GM10847 (cell line): ENCODE results near the gene TULP4.

ENCODE experiments used
- POLR2A ChIP-seq: IDR thresholded peaks from 2 replicates; pipeline ENCODE4 v1.6.1; 2011; ENCODE audit not compliant: insufficient read length; ENCODE audit errors: extremely low read depth

Gene TULP4

DNA sequence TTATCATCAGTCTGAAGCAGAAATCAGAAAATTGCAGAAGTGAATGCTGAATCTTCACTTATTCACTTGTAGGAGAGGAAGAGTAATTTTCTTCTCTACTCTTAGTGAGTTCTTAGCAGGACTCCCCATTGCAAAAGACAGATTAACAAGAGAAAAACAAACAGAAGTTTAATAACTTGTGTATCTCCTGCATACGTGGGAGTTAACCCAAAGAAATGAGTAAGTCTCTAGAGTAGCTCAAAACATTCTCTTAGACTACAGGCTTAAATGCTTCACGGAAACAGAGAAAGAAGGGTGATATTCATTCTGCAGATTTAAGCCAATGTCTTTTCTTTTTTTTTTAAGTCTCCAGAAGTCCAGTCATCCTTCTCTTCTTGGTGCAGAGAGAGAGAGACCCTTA lies 149.7 kb downstream of the TULP4 start:
- no peak for TF ChIP-seq POLR2A

DNA sequence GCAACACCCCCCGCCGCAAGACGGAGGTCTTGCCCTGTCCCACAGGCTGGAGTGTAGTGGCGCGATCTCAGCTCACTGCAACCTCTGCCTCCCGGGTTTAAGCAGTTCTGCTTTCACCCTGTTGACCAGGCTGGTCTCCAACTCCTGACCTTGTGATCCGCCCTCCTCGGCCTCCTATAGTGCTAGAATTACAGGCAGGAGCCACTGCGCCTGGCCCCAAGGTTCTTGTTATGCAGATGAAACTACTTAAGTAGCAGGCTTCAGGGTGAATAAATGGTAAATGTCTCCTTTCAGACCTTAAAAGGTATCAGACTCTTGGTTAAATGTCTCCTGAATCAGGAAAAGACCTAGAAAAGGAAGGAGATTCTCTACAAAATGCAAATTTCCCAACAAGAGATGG lies 152.2 kb downstream of the TULP4 start:
- TF ChIP-seq POLR2A = no peak

DNA sequence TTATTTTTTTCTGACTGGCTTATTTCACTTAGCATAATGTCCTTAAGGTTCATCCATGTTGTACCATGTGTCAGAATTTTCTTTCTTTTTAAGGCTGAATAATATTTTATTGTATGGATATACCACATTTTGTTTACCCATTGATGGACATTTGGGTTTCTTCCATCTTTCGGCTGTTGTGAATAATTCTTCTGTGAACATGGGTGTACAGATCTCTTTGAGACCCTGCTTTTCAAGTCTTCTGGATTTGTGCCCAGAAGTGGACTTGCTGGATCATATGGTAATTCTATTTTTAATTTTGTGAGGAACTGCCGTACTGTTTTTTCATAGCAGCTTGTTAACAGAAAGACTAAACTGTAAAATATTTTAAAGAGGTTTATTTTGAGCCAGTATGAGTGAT lies 153.0 kb downstream of the TULP4 start:
- TF ChIP-seq POLR2A = no peak

DNA sequence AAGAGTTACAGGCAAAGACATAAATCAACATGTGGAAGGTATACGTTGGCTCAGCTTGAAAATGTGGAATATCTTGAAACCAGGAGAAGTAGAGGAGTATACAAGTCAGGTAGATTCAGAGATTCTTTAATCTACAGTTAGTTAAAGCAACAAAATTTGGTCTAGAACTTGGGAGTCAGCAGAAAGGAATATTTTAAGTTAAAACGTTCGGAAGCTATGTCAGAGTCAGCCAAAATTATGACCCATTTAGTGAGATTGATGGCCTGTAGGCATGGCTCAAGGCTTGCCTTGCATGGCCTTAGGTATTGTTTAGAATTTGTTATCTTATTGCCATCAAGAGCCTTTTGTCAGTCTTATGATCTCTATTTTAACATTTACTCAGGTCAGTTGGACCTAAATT lies 153.5 kb downstream of the TULP4 start:
- no peak for TF ChIP-seq POLR2A

DNA sequence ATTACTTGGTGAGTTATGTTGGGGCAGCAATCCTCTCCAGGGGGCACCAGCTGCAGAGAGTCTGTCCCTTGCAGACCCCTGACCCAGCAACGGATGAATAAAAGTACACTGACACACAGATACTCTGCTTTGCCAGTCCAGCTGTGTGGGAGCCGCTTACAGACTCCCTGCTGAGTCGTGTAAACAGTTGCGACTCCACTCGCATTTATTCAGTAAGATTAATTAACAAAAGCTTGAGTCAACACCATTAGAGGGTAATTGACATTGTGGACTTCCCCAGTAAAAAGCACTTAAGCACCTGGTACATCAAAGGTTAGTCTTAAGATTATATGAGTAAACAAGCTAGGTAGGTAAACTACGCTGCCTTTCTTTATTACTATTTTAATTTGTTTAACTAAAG lies 155.7 kb downstream of the TULP4 start:
- TF ChIP-seq POLR2A = no peak

DNA sequence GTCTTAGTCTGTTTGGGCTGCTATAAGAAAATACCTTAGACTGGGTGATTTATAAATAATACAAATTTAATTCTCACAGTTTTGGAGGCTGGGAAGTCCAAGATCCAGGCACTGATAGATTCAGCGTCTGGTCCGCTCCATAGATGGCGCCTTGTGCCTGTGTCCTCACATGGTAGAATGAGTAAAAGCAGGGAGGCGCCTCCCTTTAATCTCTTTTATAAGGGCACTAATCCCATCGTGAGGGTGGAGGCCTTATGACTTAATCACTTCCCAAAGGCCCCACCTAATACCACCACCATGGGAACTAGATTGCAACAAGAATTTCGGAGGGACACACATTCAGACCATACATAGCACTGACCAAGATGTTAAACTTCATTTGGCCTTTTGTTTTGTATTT lies 156.4 kb downstream of the TULP4 start:
- TF ChIP-seq POLR2A = no peak

DNA sequence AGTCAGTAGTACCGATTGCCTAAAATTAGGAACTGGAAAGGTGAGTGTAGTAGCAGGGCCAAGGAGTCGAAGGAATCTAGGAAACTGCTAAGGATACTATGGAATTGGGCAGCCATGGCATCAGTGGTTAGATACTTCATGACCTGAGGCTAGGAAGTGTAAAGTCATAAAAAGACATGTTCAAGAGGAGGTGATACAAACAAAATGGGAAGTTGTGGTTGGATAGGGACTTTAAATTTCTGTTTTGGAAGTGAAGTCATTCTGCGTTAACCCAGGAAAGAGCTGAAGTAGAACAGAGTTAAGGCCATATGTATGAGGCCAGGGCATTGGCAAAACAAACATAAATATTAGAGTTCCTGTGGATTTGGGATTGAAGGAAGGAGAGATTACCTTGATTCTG lies 159.1 kb downstream of the TULP4 start:
- TF ChIP-seq POLR2A = no peak

DNA sequence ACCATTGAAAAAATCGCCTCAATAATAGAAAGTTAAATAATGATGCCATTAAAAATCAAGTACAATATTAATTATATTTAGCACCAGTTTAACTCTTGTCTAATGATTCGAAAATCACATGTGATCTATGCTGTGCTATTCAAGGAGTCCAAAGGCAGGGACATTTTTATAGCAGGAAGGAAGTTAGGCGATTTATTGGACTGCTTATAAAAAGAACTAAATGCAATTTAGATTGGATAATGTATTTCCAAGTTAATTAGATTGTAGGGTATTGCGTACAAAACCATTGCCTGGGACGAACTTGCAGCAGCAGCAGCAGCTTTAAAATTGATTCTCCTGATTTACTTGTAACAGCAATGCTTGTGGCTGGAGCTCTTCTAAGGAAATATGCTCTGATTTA lies 160.2 kb downstream of the TULP4 start:
- no peak for TF ChIP-seq POLR2A

DNA sequence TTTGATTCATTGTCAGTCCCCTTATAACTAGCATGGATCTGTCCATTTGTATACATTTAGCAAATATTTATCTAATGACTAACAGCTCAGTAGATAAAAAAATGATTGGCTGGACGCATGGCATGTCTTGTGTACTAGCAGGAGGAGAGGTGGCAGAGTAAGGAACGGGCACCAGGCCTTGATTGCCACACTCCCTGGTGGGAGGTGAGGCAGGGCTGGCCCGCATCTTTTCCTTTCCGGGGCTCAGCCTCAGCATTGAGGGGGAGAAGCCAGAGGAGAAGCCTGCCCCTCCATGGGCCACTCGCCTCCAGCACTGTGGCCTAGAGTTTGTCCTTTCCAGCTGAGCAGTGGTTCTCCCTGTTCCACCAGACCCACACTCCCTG lies 162.7 kb downstream of the TULP4 start:
- TF ChIP-seq POLR2A = no peak

DNA sequence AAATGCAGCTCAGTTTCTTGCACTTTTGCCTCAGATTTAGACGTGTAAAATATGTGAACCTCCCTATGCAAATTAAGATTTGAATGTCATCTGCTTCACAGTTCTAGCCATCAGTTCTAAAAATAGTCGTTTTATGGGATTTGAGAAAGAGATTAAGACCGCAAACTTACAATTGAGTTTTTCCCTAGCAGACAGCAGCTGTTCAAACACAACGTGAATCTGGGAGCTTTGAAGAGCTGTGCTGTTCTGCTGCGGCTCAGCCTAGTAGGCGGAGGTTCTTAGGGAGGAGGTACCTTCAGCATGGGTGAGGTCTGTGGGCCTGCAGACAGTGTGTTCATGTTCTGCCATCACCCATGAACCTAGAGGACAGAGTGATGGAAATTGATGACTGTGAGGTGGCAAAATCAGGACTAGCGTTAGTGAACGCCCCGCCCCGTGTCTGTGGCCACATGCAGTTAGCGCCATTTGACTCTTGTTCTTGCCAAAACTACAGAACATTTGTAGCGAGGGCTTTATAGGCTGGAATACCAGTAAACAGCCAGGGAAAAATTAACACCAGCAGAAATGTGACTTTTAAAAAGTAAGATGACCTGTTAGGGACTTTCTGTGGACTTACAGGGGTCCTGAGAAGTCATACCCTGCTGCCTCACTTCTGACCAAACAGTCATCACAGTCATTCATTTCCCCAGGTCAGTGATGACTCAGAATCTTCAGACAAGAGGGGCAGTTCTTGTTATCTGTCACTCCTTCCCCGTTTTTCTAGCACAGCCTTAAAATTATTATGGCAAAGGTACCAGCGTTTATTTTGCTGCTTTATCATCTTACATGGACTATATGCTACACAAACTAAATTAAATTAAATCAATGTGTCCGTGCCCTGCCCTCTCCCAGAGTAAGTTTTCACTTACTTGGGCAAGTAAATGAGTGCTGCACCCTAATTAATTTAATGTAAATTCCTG lies 163.4 kb downstream of the TULP4 start:
- no peak for TF ChIP-seq POLR2A

DNA sequence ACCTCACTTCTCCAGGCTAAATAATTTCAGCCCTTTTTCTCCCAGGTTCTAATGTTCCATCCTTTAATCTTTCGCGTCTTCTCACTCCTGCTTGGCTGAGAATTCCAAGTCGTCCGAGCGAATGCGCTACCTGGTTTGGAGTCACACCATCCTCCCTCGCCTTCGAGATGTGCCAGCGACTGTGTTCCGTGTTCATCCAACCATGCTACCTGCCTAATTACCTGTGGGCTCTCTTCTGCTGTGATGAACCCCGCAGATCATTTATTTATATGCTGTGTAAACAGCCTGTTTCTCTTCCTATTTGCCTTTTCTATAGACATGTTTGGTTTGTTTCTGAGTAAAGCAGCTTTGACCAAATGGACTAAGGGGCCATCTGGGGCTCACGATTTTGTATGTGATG lies 164.1 kb downstream of the TULP4 start:
- no peak for TF ChIP-seq POLR2A

DNA sequence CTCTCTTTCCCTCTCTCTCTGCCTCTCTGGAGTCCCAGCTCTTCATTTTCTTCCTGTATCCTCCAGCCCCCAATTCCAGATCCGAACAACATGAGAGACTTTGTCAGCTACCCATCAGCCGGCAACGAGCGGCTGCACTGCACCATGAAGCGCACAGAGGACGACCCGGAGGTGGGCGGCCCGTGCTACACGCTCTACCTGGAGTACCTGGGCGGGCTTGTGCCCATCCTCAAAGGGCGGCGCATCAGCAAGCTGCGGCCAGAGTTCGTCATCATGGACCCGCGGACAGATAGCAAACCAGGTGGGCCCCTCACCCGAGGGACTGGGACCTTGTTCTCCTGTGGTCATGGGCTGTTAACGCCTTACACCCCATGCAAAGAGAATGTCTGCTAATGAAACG lies 168.7 kb downstream of the TULP4 start:
- no peak for TF ChIP-seq POLR2A

DNA sequence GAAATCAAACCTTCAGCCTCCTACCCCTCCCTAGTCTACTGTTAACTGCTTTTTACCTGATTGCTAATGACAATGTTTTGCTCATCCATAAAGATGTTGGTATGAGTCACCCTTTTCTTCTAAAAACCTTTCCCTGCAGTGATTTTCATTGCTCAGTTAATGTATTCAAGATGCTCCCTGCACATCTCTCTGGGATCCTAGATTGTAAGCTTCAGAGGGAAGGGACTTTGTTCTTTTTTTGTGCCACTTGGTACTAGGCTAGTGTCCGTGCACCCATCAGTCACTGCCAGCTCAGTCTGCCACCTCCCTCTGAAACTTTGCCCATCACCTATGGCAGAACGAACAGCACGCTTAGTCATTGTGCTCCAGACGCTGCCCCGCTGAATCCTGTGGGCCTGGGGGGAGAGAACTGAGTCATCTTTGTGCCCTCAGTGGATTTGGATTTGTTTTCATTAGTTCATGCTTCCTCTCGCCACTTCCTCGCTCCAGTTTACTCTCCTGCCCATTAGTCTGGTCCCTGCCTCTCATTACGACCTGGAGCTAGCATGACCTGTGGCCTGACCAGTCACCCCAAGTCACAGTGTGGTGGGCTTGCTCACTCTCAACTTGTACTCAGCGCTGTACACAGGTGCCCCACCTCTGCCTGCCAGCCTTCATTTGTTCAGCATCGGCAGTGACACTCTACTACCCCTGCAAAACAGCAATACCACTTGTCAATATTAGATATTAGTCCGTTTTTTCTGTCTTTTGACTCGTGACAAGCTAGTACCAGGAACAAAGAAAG lies 169.6 kb downstream of the TULP4 start:
- no peak for TF ChIP-seq POLR2A

DNA sequence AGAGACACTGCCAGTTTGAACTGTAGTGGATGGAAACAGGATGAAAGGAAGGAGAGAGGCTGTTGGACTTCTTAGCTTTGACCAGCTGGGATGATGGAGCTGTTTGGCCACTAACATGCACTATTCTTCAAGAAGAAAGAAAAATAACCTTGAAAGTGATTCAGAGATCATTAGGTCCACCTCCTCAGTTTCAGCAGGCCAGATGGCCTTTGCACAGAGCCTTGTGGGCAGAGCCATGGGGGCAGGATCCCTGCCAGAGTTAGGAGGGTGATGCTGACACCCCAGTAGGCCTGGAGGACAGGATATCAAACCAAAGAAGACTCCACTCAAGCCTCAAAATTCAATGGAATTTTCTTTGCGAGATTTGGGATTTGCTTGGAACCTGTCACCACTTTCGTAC lies 173.2 kb downstream of the TULP4 start:
- TF ChIP-seq POLR2A = no peak

DNA sequence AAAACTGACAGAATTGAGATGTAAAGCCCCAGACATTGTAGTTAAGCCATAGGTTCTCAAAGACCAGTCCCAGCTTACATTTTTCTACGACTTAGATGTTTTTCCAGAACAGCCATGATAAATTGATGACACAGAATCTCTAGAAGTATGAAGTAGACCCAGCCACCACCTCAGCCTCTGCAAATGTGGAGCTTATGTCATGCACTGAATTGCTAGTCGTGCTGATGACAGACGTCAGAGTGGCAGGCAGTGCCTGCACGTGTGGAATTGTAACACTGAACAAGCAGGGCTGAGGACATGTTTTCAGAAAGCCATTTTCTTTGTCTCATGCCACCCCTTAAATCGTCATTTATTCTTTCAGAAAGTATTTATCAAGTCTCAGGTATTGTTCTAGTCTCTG lies 175.2 kb downstream of the TULP4 start:
- TF ChIP-seq POLR2A = no peak

DNA sequence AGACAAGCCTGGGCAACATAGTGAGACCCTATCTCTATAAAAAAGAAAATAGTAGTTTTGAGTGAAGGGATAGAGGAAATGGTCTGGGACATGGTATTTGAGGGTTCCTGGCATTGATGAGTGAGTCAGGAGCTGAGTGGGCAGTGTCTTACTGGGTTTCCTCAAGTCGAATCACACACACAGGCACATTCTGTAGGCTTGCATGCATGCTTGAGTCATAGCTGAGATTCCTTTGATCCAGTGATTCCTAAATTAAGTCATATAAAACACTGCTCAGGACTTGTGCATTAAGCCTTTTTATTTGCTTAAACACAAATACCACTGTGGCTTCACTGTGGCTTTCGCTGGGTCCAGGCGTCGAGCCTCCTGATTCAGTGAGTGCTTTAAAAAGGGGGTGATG lies 175.8 kb downstream of the TULP4 start:
- TF ChIP-seq POLR2A = no peak
